B cell (primary cell): ENCODE measurements around the gene PDLIM7. TPM values are rescaled to one million over a fixed set of nuclear protein-coding genes. Genes with fewer than 3 reads are reported as not detected.

Experiments used
- ATAC-seq: fragments of 200-7000 bp; cut with Tn5 transposase; one replicate; pipeline ENCODE4 v1.10.0; 2021; ENCODE audit warnings: low read depth, mild to moderate bottlenecking, moderate number of reproducible peaks, moderate library complexity
- CTCF ChIA-PET: fragments of 350-600 bp; sonication (Branson Sonifier 250); formaldehyde crosslinking; loops from one replicate; lab custom pipeline; 2021; ENCODE audit warnings: antibody characterized with exemption, inconsistent platforms; lab: Charles Lee
- POLR2A ChIA-PET: fragments of 350-600 bp; sonication (Branson Sonifier 250); formaldehyde crosslinking; loops from one replicate; lab custom pipeline; 2021; ENCODE audit warnings: antibody characterized with exemption; lab: Charles Lee
- DNase-seq: peaks from one replicate; pipeline ENCODE4 v3.0.0; 2013
- H2AFZ ChIP-seq: 2 replicates; pipeline ENCODE4 v1.6.1; 2012; ENCODE audit warnings: mild to moderate bottlenecking, low read depth, low read length; ENCODE audit not compliant: insufficient read depth, poor library complexity, severe bottlenecking
- H3K27ac ChIP-seq, 2 donors: 1 replicate in 1 of 2; 2 replicates in 1 of 2; pipeline ENCODE4 v1.5.1; 2012 to 2013; ENCODE audit warnings: low read length in 2 of 2, mild to moderate bottlenecking in 2 of 2, moderate library complexity in 1 of 2
- H3K27me3 ChIP-seq, 4 experiments: fragments of 200-600 bp in 1 of 4; sonication (generic) in 1 of 4; replicated peaks in 1 of 4; 1 replicate in 2 of 4; 2 replicates in 2 of 4; pipeline versions ENCODE4 v1.6.1 to v1.7.0; 2013 to 2016; ENCODE audit warnings: low read length in 3 of 4, mild to moderate bottlenecking in 2 of 4, mixed read lengths in 1 of 4, moderate library complexity in 1 of 4; ENCODE audit not compliant: insufficient read depth in 4 of 4, control insufficient read depth in 3 of 4; ENCODE audit errors: control extremely low read depth in 1 of 4
- H3K36me3 ChIP-seq, 2 experiments: replicated peaks in 1 of 2; 1 replicate in 1 of 2; 2 replicates in 1 of 2; pipeline versions ENCODE4 v1.6.1 to v1.7.1; 2013; ENCODE audit warnings: low read length in 1 of 2; ENCODE audit not compliant: insufficient read depth in 2 of 2, control insufficient read depth in 1 of 2; ENCODE audit errors: control extremely low read depth in 1 of 2, extremely low read depth in 1 of 2
- H3K4me1 ChIP-seq, 2 donors: fragments of 200-600 bp in 1 of 2; sonication (generic) in 1 of 2; 1 replicate in 1 of 2; 2 replicates in 1 of 2; pipeline versions ENCODE4 v1.5.1 to v1.6.1; 2013 to 2017; ENCODE audit warnings: low read length in 2 of 2; ENCODE audit not compliant: control insufficient read depth in 2 of 2, insufficient read depth in 2 of 2
- H3K4me2 ChIP-seq: replicated peaks from 2 replicates; pipeline ENCODE3; 2012; ENCODE audit warnings: mild to moderate bottlenecking, low read depth, low read length; ENCODE audit not compliant: poor library complexity, severe bottlenecking
- H3K4me3 ChIP-seq, 5 experiments: fragments of 200-600 bp in 1 of 5; sonication (generic) in 1 of 5; 1 replicate in 3 of 5; 2 replicates in 2 of 5; pipeline versions ENCODE4 v1.5.1 to v1.7.0; 2011 to 2016; ENCODE audit warnings: low read length in 4 of 5, mild to moderate bottlenecking in 4 of 5, low read depth in 2 of 5, control low read depth in 1 of 5, moderate library complexity in 1 of 5; ENCODE audit not compliant: insufficient read depth in 1 of 5; ENCODE audit errors: control extremely low read depth in 1 of 5, extremely low read depth in 1 of 5
- H3K79me2 ChIP-seq: fragments of 200-600 bp; sonication (generic); one replicate; pipeline ENCODE4 v1.6.0; 2016; ENCODE audit warnings: low read length; ENCODE audit not compliant: control insufficient read depth, insufficient read depth
- H3K9ac ChIP-seq: fragments of 200-600 bp; sonication (generic); 2 replicates; pipeline ENCODE4 v1.6.1; 2017; ENCODE audit warnings: mild to moderate bottlenecking, low read length, moderate library complexity
- H3K9me3 ChIP-seq, 3 donors: one replicate each; pipeline versions ENCODE4 v1.6.1 to v1.7.1; 2013; ENCODE audit warnings: low read length in 2 of 3; ENCODE audit not compliant: control insufficient read depth in 2 of 3, insufficient read depth in 1 of 3; ENCODE audit errors: control extremely low read depth in 1 of 3
- H4K20me1 ChIP-seq: 2 replicates; pipeline ENCODE4 v1.6.0; 2012; ENCODE audit warnings: mild to moderate bottlenecking, low read length; ENCODE audit not compliant: insufficient read depth, control insufficient read depth, poor library complexity, severe bottlenecking
- H3K27ac Mint-ChIP-seq: one replicate; pipeline ENCODE4 v1.8.0; 2021; ENCODE audit warnings: mixed read lengths
- H3K27me3 Mint-ChIP-seq: one replicate; pipeline ENCODE4 v1.8.0; 2021; ENCODE audit warnings: mixed read lengths
- H3K4me1 Mint-ChIP-seq: one replicate; pipeline ENCODE4 v1.8.0; 2021; ENCODE audit warnings: mixed read lengths
- H3K4me3 Mint-ChIP-seq: one replicate; pipeline ENCODE4 v1.8.0; 2021; ENCODE audit warnings: mixed read lengths
- H3K9me3 Mint-ChIP-seq: one replicate; pipeline ENCODE4 v1.8.0; 2022; ENCODE audit warnings: mixed read lengths; ENCODE audit not compliant: insufficient read depth
- CTCF ChIP-seq: fragments of 200-600 bp; IDR thresholded peaks from one replicate; pipeline ENCODE4 v1.8.0; 2022; ENCODE audit warnings: antibody characterized with exemption, mild to moderate bottlenecking
- EZH2 ChIP-seq: IDR thresholded peaks from 2 replicates; pipeline ENCODE4 v1.6.1; 2012; ENCODE audit warnings: borderline replicate concordance, low read depth, mild to moderate bottlenecking, moderate library complexity, low read length; ENCODE audit not compliant: insufficient read depth, poor library complexity, severe bottlenecking
- whole genome bisulfite sequencing: methylation state at CpG from one replicate; pipeline ENCODE4 v1.1.5; 2013; ENCODE audit warnings: missing lambda C conversion rate; ENCODE audit not compliant: insufficient coverage; 5-methylcytosine and 5-hydroxymethylcytosine counted together
- intact Hi-C: fragments of 100-400 bp; cut with micrococcal nuclease; formaldehyde crosslinking; loops from one replicate; pipeline ENCODE4 v1.10.0; 2022
- polyA plus RNA-seq: library from polyadenylated mRNA; depleted of rRNA; stranded (reverse); fragments of >200 nt; gene quantifications from 2 replicates; pipeline ENCODE4 v1.2.3, GENCODE V29; 2012
- total RNA-seq, 2 donors: library from RNA; stranded (reverse); fragments of 120-200 nt in 1 of 2; gene quantifications; 1 replicate in 1 of 2; 2 replicates in 1 of 2; pipeline versions ENCODE4 v1.2.3 to v1.2.4, GENCODE V29; 2013 to 2022

The PDLIM7 gene
- total and polyA plus RNA-seq, 2 donors (not counting 1 experiment from before 2014, with no cell fraction given), result 23.9 to 25.8 TPM

- Histone ChIP-seq H3K9ac (no peak overlapping the region), H4K20me1 (no peaks in the 10 kb centered on the region), H3K27me3 (no peaks in the 10 kb centered on the region), H3K9me3 (no peaks in the 10 kb centered on the region), H2AFZ (no peak overlapping the region), H3K4me2 (peak overlapping the region; percentile 19), H3K4me3 (no peak overlapping the region), H3K79me2 (no peaks in the 10 kb centered on the region), H3K27ac (no peak overlapping the region), H3K4me1 (peaks cover 14 to 25% of the 10 kb centered on the region in 2 donors), H3K36me3 (no peaks in the 10 kb centered on the region)
- ChIA-PET POLR2A (no interaction called here), CTCF (interaction anchor here (0.8 to 2.7 kb wide), 5 partner anchors 22 to 146 kb away, joined by 3 to 12 read pairs (median 7); no protein-coding TSS in a partner anchor)
- Mint-ChIP-seq H3K27ac (no peak overlapping the region), H3K27me3 (no peaks in the 10 kb centered on the region), H3K4me3 (no peak overlapping the region), H3K9me3 (no peaks in the 10 kb centered on the region), H3K4me1 (peaks cover 27% of the 10 kb centered on the region)
- WGBS, result 65% methylated on average over 14 of the region's 14 CpGs
- intact Hi-C loops, result no loop called here
- DNase-seq (no peak), ATAC-seq (no peak)
- TF ChIP-seq CTCF (no peak), EZH2 (no peak)
Observed at GRCh38 chr5:177479774-177480173, 17.6 kb downstream of the PDLIM7 start.
